Loucy (cell line): ENCODE results near the gene DNAJB8.

Experiments
- EZH2phosphoT487 ChIP-seq: fragments of 200-600 bp; IDR thresholded peaks from 2 replicates; pipeline ENCODE4 v1.6.1; 2018; ENCODE audit warnings: antibody characterized with exemption, mild to moderate bottlenecking, moderate library complexity, borderline replicate concordance
- TF ChIP-seq, protein P1 (sequence below): fragments of 200-600 bp; sonication (generic); conservative IDR thresholded peaks from 2 replicates; pipeline ENCODE4 v1.5.1; 2014; ENCODE audit warnings: mild to moderate bottlenecking, antibody characterized with exemption, low read length

DNA sequence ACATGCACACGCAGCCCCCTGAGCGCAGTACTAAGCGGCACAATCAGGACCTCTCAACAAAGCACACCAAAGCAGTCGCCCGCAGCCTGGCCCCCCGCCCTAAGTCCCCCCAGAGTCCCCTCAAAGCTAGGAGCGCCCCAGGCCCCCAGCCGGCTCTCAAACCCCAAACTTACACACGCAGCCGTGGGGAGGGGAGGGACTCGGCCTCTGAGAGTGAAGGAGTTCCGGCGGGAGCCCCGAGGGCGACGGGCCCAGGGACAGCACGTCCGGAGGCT is 20.8 kb upstream of the DNAJB8 start:
- TF ChIP-seq, protein P1, sequence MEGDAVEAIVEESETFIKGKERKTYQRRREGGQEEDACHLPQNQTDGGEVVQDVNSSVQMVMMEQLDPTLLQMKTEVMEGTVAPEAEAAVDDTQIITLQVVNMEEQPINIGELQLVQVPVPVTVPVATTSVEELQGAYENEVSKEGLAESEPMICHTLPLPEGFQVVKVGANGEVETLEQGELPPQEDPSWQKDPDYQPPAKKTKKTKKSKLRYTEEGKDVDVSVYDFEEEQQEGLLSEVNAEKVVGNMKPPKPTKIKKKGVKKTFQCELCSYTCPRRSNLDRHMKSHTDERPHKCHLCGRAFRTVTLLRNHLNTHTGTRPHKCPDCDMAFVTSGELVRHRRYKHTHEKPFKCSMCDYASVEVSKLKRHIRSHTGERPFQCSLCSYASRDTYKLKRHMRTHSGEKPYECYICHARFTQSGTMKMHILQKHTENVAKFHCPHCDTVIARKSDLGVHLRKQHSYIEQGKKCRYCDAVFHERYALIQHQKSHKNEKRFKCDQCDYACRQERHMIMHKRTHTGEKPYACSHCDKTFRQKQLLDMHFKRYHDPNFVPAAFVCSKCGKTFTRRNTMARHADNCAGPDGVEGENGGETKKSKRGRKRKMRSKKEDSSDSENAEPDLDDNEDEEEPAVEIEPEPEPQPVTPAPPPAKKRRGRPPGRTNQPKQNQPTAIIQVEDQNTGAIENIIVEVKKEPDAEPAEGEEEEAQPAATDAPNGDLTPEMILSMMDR = no peak
- TF ChIP-seq EZH2phosphoT487 = no peak
